HepG2 (cell line): Measurements from ENCODE around the gene NRP1. TPM values are rescaled to one million over a fixed set of nuclear protein-coding genes. Genes with fewer than 3 reads are reported as not detected.

ENCODE experiments used
- ATF4 ChIP-seq, 2 experiments: fragments of 450-650 bp in 1 of 2; sonication (generic) in 1 of 2; formaldehyde crosslinking; IDR thresholded peaks; 2 replicates each; pipeline versions ENCODE4 v1.5.0 to v1.8.0; 2020 to 2022; ENCODE audit warnings: mild to moderate bottlenecking in 1 of 2, missing genetic modification reagents in 1 of 2
- CREM ChIP-seq, 2 experiments: sonication (generic) in 1 of 2; formaldehyde crosslinking in 1 of 2; IDR thresholded peaks; 2 replicates each; pipeline versions ENCODE4 v1.4.0 to v1.6.1; 2016 to 2020; ENCODE audit warnings: antibody characterized with exemption in 1 of 2, mild to moderate bottlenecking in 1 of 2, missing genetic modification reagents in 1 of 2
- E2F1 ChIP-seq: sonication (generic); formaldehyde crosslinking; IDR thresholded peaks from 2 replicates; pipeline ENCODE4 v1.5.0; 2020; ENCODE audit warnings: missing genetic modification reagents
- ELK4 ChIP-seq: sonication (generic); formaldehyde crosslinking; IDR thresholded peaks from 2 replicates; pipeline ENCODE4 v1.9.0; 2021; ENCODE audit warnings: missing genetic modification reagents, borderline replicate concordance
- FOXP1 ChIP-seq, 2 experiments: fragments of 450-650 bp in 1 of 2; IDR thresholded peaks; 2 replicates each; pipeline ENCODE4 v1.6.1; 2017 to 2018; ENCODE audit warnings: antibody characterized with exemption in 1 of 2
- GATAD2A ChIP-seq: IDR thresholded peaks from 2 replicates; pipeline ENCODE4 v1.6.1; 2016
- NFKBIZ ChIP-seq: IDR thresholded peaks from 2 replicates; pipeline ENCODE4 v1.6.1; 2018; ENCODE audit warnings: missing genetic modification reagents, missing compliant biosample characterization
- NR2F2 ChIP-seq: IDR thresholded peaks from 2 replicates; pipeline ENCODE4 v1.6.1; 2012; ENCODE audit warnings: low read depth, inconsistent platforms, borderline replicate concordance
- RARA ChIP-seq: IDR thresholded peaks from 2 replicates; pipeline ENCODE4 v1.6.1; 2016; ENCODE audit warnings: missing genetic modification reagents, missing compliant biosample characterization
- RCOR2 ChIP-seq: IDR thresholded peaks from 2 replicates; pipeline ENCODE4 v1.6.1; 2016; ENCODE audit warnings: missing biosample characterization, missing genetic modification reagents
- SOX6 ChIP-seq, 2 experiments: fragments of 450-650 bp in 1 of 2; sonication (generic) in 1 of 2; formaldehyde crosslinking in 1 of 2; IDR thresholded peaks; 2 replicates each; pipeline versions ENCODE4 v1.4.0 to v1.6.1; 2017 to 2020; ENCODE audit warnings: antibody characterized with exemption in 1 of 2, mild to moderate bottlenecking in 1 of 2, missing genetic modification reagents in 1 of 2
- U2AF2 ChIP-seq: fragments of 200-400 bp; formaldehyde crosslinking; IDR thresholded peaks from 2 replicates; pipeline ENCODE4 v1.6.1; 2017; ENCODE audit warnings: low read depth, mild to moderate bottlenecking, low read length
- ZFP36L2 ChIP-seq: sonication (generic); formaldehyde crosslinking; IDR thresholded peaks from 2 replicates; pipeline ENCODE4 v1.4.0; 2020; ENCODE audit warnings: missing genetic modification reagents
- ZNF354B ChIP-seq: sonication (generic); formaldehyde crosslinking; IDR thresholded peaks from 2 replicates; pipeline ENCODE4 v1.8.0; 2022; ENCODE audit warnings: mild to moderate bottlenecking, missing genetic modification reagents
- ZNF660 ChIP-seq: sonication (generic); formaldehyde crosslinking; IDR thresholded peaks from 2 replicates; pipeline ENCODE4 v1.5.1; 2020; ENCODE audit warnings: mild to moderate bottlenecking, low read depth, missing genetic modification reagents, borderline replicate concordance
- ZNF775 ChIP-seq: sonication (generic); formaldehyde crosslinking; IDR thresholded peaks from 2 replicates; pipeline ENCODE4 v1.4.0; 2020; ENCODE audit warnings: missing genetic modification reagents, mild to moderate bottlenecking, moderate library complexity, borderline replicate concordance
- polyA plus RNA-seq, 8 experiments: library from polyadenylated mRNA; depleted of rRNA in 3 of 8; stranded (reverse) in 7 of 8; unstranded in 1 of 8; fragments of >200 nt; fragmentation: Illumina TruSeq in 4 of 8; extraction: Trizol in 4 of 8; gene quantifications; 2 replicates each; pipeline versions ENCODE4 v1.2.1 to v1.2.3, GENCODE V29; 2011 to 2016; ENCODE audit warnings: low read depth in 4 of 8, missing spikeins in 1 of 8, mixed read lengths in 1 of 8; ENCODE audit not compliant: insufficient read depth in 1 of 8
- total RNA-seq, 5 experiments: library from RNA; depleted of rRNA; stranded (reverse); fragments of >200 nt; fragmentation: Illumina TruSeq; extraction: Trizol; gene quantifications; 2 replicates each; pipeline ENCODE4 v1.2.3, GENCODE V29; 2016; ENCODE audit warnings: low read depth in 1 of 5
- TF ChIP-seq, protein P1 (sequence below): sonication (generic); formaldehyde crosslinking; IDR thresholded peaks from 2 replicates; pipeline ENCODE4 v1.4.0; 2020; ENCODE audit warnings: mild to moderate bottlenecking, missing genetic modification reagents, borderline replicate concordance
- TF ChIP-seq, protein P2 (sequence below): sonication (generic); formaldehyde crosslinking; IDR thresholded peaks from 2 replicates; pipeline ENCODE4 v1.4.0; 2020; ENCODE audit warnings: missing genetic modification reagents

Gene NRP1
- total and polyA plus RNA-seq, 2 of the 13 experiments (the other 11 are each of a cell fraction or from before 2014, with no cell fraction given): 5.3 to 5.8 TPM

GRCh38 chr10:33326933-33327332 lies 7.5 kb downstream of the NRP1 start (continued):
- no peak for TF ChIP-seq ELK4
- no peak for TF ChIP-seq U2AF2
- TF ChIP-seq RARA: peak; percentile 57
- no peak for TF ChIP-seq ZNF660
- TF ChIP-seq GATAD2A (CRISPR knock-in tag): peak; percentile 97
- TF ChIP-seq CREM (IDR thresholded peaks at IDR 0.05): peak; percentile 60; the same call in 1 of the 2 replicates
- TF ChIP-seq CREM (CRISPR knock-in tag; IDR thresholded peaks at IDR 0.05): no peak
- TF ChIP-seq ZNF775 (CRISPR knock-in tag): no peak
- TF ChIP-seq RCOR2 (CRISPR knock-in tag): peak; percentile 40; the same call in 1 of the 2 replicates
- TF ChIP-seq, protein P1, sequence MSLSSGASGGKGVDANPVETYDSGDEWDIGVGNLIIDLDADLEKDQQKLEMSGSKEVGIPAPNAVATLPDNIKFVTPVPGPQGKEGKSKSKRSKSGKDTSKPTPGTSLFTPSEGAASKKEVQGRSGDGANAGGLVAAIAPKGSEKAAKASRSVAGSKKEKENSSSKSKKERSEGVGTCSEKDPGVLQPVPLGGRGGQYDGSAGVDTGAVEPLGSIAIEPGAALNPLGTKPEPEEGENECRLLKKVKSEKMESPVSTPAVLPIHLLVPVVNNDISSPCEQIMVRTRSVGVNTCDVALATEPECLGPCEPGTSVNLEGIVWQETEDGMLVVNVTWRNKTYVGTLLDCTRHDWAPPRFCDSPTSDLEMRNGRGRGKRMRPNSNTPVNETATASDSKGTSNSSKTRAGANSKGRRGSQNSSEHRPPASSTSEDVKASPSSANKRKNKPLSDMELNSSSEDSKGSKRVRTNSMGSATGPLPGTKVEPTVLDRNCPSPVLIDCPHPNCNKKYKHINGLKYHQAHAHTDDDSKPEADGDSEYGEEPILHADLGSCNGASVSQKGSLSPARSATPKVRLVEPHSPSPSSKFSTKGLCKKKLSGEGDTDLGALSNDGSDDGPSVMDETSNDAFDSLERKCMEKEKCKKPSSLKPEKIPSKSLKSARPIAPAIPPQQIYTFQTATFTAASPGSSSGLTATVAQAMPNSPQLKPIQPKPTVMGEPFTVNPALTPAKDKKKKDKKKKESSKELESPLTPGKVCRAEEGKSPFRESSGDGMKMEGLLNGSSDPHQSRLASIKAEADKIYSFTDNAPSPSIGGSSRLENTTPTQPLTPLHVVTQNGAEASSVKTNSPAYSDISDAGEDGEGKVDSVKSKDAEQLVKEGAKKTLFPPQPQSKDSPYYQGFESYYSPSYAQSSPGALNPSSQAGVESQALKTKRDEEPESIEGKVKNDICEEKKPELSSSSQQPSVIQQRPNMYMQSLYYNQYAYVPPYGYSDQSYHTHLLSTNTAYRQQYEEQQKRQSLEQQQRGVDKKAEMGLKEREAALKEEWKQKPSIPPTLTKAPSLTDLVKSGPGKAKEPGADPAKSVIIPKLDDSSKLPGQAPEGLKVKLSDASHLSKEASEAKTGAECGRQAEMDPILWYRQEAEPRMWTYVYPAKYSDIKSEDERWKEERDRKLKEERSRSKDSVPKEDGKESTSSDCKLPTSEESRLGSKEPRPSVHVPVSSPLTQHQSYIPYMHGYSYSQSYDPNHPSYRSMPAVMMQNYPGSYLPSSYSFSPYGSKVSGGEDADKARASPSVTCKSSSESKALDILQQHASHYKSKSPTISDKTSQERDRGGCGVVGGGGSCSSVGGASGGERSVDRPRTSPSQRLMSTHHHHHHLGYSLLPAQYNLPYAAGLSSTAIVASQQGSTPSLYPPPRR: no peak; the same call in 1 of the 2 replicates
- TF ChIP-seq, protein P2, sequence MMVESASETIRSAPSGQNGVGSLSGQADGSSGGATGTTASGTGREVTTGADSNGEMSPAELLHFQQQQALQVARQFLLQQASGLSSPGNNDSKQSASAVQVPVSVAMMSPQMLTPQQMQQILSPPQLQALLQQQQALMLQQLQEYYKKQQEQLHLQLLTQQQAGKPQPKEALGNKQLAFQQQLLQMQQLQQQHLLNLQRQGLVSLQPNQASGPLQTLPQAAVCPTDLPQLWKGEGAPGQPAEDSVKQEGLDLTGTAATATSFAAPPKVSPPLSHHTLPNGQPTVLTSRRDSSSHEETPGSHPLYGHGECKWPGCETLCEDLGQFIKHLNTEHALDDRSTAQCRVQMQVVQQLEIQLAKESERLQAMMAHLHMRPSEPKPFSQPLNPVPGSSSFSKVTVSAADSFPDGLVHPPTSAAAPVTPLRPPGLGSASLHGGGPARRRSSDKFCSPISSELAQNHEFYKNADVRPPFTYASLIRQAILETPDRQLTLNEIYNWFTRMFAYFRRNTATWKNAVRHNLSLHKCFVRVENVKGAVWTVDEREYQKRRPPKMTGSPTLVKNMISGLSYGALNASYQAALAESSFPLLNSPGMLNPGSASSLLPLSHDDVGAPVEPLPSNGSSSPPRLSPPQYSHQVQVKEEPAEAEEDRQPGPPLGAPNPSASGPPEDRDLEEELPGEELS (CRISPR knock-in tag): peak; percentile 72
- no peak for TF ChIP-seq ZFP36L2 (CRISPR knock-in tag)
- peak in 1 of 2 experiments; percentile 45; a peak in 1 of 4 replicates for TF ChIP-seq ATF4 (CRISPR knock-in tag; IDR thresholded peaks at IDR 0.05)
- TF ChIP-seq FOXP1 (IDR thresholded peaks at IDR 0.05): no peak
- TF ChIP-seq FOXP1 (CRISPR knock-in tag; IDR thresholded peaks at IDR 0.05): peak; percentile 87
- TF ChIP-seq E2F1 (CRISPR knock-in tag): no peak
- TF ChIP-seq ZNF354B (CRISPR knock-in tag): no peak
- TF ChIP-seq NR2F2: 0 out of 2 replicates have a peak, but pooled peaks have one; percentile 36
- no peak for TF ChIP-seq NFKBIZ
- no peak for TF ChIP-seq SOX6 (IDR thresholded peaks at IDR 0.05)
- TF ChIP-seq SOX6 (CRISPR knock-in tag; IDR thresholded peaks at IDR 0.05): peak; percentile 69; the same call in 1 of the 2 replicates
